HepG2 (cell line): Measurements from ENCODE around the gene UTP3. TPM values are rescaled to one million over a fixed set of nuclear protein-coding genes. Genes with fewer than 3 reads are reported as not detected.
A peak's percentile ranks its signal among the peaks of the same experiment; 100 is the strongest.

Source experiments
- BORCS8-MEF2B ChIP-seq: sonication (generic); formaldehyde crosslinking; IDR thresholded peaks from 2 replicates; pipeline ENCODE4 v1.8.0; 2022; ENCODE audit warnings: mild to moderate bottlenecking, missing genetic modification reagents
- CBX5 ChIP-seq: sonication (generic); formaldehyde crosslinking; IDR thresholded peaks from 2 replicates; pipeline ENCODE4 v1.4.0; 2020; ENCODE audit warnings: missing genetic modification reagents, borderline replicate concordance
- CCAR2 ChIP-seq: fragments of 200-400 bp; formaldehyde crosslinking; optimal IDR thresholded peaks from 2 replicates; pipeline ENCODE3; 2018; ENCODE audit warnings: low read depth, mild to moderate bottlenecking, low read length, moderate library complexity
- DMAP1 ChIP-seq: IDR thresholded peaks from 2 replicates; pipeline ENCODE4 v1.6.1; 2016
- GPBP1L1 ChIP-seq: sonication (generic); formaldehyde crosslinking; IDR thresholded peaks from 2 replicates; pipeline ENCODE4 v1.5.0; 2020; ENCODE audit warnings: mild to moderate bottlenecking, missing genetic modification reagents
- HOXD1 ChIP-seq: sonication (generic); formaldehyde crosslinking; IDR thresholded peaks from 2 replicates; pipeline ENCODE4 v1.5.0; 2020; ENCODE audit warnings: missing genetic modification reagents
- KMT2A ChIP-seq: sonication (generic); formaldehyde crosslinking; IDR thresholded peaks from 2 replicates; pipeline ENCODE4 v1.4.0; 2020; ENCODE audit warnings: missing genetic modification reagents
- MAF1 ChIP-seq: sonication (generic); formaldehyde crosslinking; IDR thresholded peaks from 2 replicates; pipeline ENCODE4 v1.5.0; 2020; ENCODE audit warnings: missing genetic modification reagents, borderline replicate concordance
- NAIF1 ChIP-seq: sonication (generic); formaldehyde crosslinking; IDR thresholded peaks from 2 replicates; pipeline ENCODE4 v1.5.0; 2020; ENCODE audit warnings: mild to moderate bottlenecking, missing genetic modification reagents, borderline replicate concordance
- NFIC ChIP-seq: IDR thresholded peaks from 2 replicates; pipeline ENCODE4 v1.6.1; 2012; ENCODE audit warnings: mild to moderate bottlenecking, low read length, inconsistent platforms
- NFKB2 ChIP-seq: sonication (generic); formaldehyde crosslinking; IDR thresholded peaks from 2 replicates; pipeline ENCODE4 v1.4.0; 2020; ENCODE audit warnings: missing genetic modification reagents, borderline replicate concordance
- RFX5 ChIP-seq: IDR thresholded peaks from 2 replicates; pipeline ENCODE4 v1.6.1; 2011; ENCODE audit warnings: low read depth, low read length, improper control_type of control experiment
- RXRA ChIP-seq: sonication (generic); formaldehyde crosslinking; IDR thresholded peaks from 2 replicates; pipeline ENCODE4 v1.5.1; 2020; ENCODE audit warnings: missing genetic modification reagents
- SMC3 ChIP-seq: IDR thresholded peaks from 2 replicates; pipeline ENCODE4 v1.6.1; 2011; ENCODE audit warnings: low read length, improper control_type of control experiment
- SNRNP70 ChIP-seq: fragments of 200-400 bp; formaldehyde crosslinking; IDR thresholded peaks from 2 replicates; pipeline ENCODE4 v1.6.1; 2017; ENCODE audit warnings: mild to moderate bottlenecking, low read depth, low read length, moderate library complexity
- SUZ12 ChIP-seq: fragments of 150-350 bp; IDR thresholded peaks from 2 replicates; pipeline ENCODE4 v1.6.1; 2014; ENCODE audit warnings: low read depth, low read length
- TAF1 ChIP-seq: sonication (generic); formaldehyde crosslinking; IDR thresholded peaks from 2 replicates; pipeline ENCODE4 v1.4.0; 2020; ENCODE audit warnings: missing genetic modification reagents
- TOPORS ChIP-seq: sonication (generic); formaldehyde crosslinking; IDR thresholded peaks from 2 replicates; pipeline ENCODE4 v1.8.0; 2023; ENCODE audit warnings: mild to moderate bottlenecking, missing genetic modification reagents
- ZBTB38 ChIP-seq: sonication (generic); formaldehyde crosslinking; IDR thresholded peaks from 2 replicates; pipeline ENCODE4 v1.5.1; 2020; ENCODE audit warnings: mild to moderate bottlenecking, missing genetic modification reagents
- ZC3H4 ChIP-seq: sonication (generic); formaldehyde crosslinking; IDR thresholded peaks from 2 replicates; pipeline ENCODE4 v1.4.0; 2020; ENCODE audit warnings: missing genetic modification reagents, borderline replicate concordance
- ZFP37 ChIP-seq: sonication (generic); formaldehyde crosslinking; IDR thresholded peaks from 2 replicates; pipeline ENCODE4 v1.4.0; 2020; ENCODE audit warnings: missing genetic modification reagents, borderline replicate concordance
- ZFP82 ChIP-seq: sonication (generic); formaldehyde crosslinking; IDR thresholded peaks from 2 replicates; pipeline ENCODE4 v1.5.1; 2020; ENCODE audit warnings: mild to moderate bottlenecking, missing genetic modification reagents, borderline replicate concordance
- ZFY ChIP-seq: sonication (generic); formaldehyde crosslinking; IDR thresholded peaks from 2 replicates; pipeline ENCODE4 v1.4.0; 2020; ENCODE audit warnings: missing genetic modification reagents
- ZIK1 ChIP-seq: sonication (generic); formaldehyde crosslinking; IDR thresholded peaks from 2 replicates; pipeline ENCODE4 v1.5.0; 2020; ENCODE audit warnings: mild to moderate bottlenecking, low read depth, missing genetic modification reagents, borderline replicate concordance
- ZMYM4 ChIP-seq: sonication (generic); formaldehyde crosslinking; IDR thresholded peaks from 2 replicates; pipeline ENCODE4 v1.8.1; 2023; ENCODE audit warnings: mild to moderate bottlenecking, missing genetic modification reagents
- ZNF260 ChIP-seq: sonication (generic); formaldehyde crosslinking; IDR thresholded peaks from 2 replicates; pipeline ENCODE4 v1.4.0; 2020; ENCODE audit warnings: missing genetic modification reagents, low read depth, mild to moderate bottlenecking, borderline replicate concordance
- ZNF3 ChIP-seq: IDR thresholded peaks from 2 replicates; pipeline ENCODE4 v1.7.0; 2017; ENCODE audit warnings: inconsistent platforms
- ZNF326 ChIP-seq: sonication (generic); formaldehyde crosslinking; IDR thresholded peaks from 2 replicates; pipeline ENCODE4 v1.4.0; 2020; ENCODE audit warnings: missing genetic modification reagents, borderline replicate concordance
- ZNF367 ChIP-seq: sonication (generic); formaldehyde crosslinking; IDR thresholded peaks from 2 replicates; pipeline ENCODE4 v1.4.0; 2020; ENCODE audit warnings: missing genetic modification reagents, borderline replicate concordance
- ZNF619 ChIP-seq: sonication (generic); formaldehyde crosslinking; IDR thresholded peaks from 2 replicates; pipeline ENCODE4 v1.4.0; 2020; ENCODE audit warnings: mild to moderate bottlenecking, missing genetic modification reagents
- ZNF7 ChIP-seq: IDR thresholded peaks from 2 replicates; pipeline ENCODE4 v1.6.1; 2016; ENCODE audit warnings: missing biosample characterization, missing genetic modification reagents
- ZNF747 ChIP-seq: sonication (generic); formaldehyde crosslinking; IDR thresholded peaks from 2 replicates; pipeline ENCODE4 v1.8.1; 2023; ENCODE audit warnings: missing genetic modification reagents, mild to moderate bottlenecking, borderline replicate concordance
- ZZZ3 ChIP-seq: sonication (generic); formaldehyde crosslinking; IDR thresholded peaks from 2 replicates; pipeline ENCODE4 v1.4.0; 2020; ENCODE audit warnings: missing genetic modification reagents, mild to moderate bottlenecking, borderline replicate concordance
- polyA plus RNA-seq, 8 experiments: library from polyadenylated mRNA; depleted of rRNA in 3 of 8; stranded (reverse) in 7 of 8; unstranded in 1 of 8; fragments of >200 nt; fragmentation: Illumina TruSeq in 4 of 8; extraction: Trizol in 4 of 8; gene quantifications; 2 replicates each; pipeline versions ENCODE4 v1.2.1 to v1.2.3, GENCODE V29; 2011 to 2016; ENCODE audit warnings: low read depth in 4 of 8, missing spikeins in 1 of 8, mixed read lengths in 1 of 8; ENCODE audit not compliant: insufficient read depth in 1 of 8
- total RNA-seq, 5 experiments: library from RNA; depleted of rRNA; stranded (reverse); fragments of >200 nt; fragmentation: Illumina TruSeq; extraction: Trizol; gene quantifications; 2 replicates each; pipeline ENCODE4 v1.2.3, GENCODE V29; 2016; ENCODE audit warnings: low read depth in 1 of 5

UTP3 gene
- total and polyA plus RNA-seq, 2 of the 13 experiments (the other 11 are each of a cell fraction or from before 2014, with no cell fraction given): 6.9 to 19.5 TPM

- TF ChIP-seq ZFP37 (CRISPR knock-in tag) (no peak), SUZ12 (no peak), TOPORS (CRISPR knock-in tag) (no peak), RFX5 (no peak), ZBTB38 (CRISPR knock-in tag) (peak; percentile 38), ZNF367 (CRISPR knock-in tag) (no peak), GPBP1L1 (CRISPR knock-in tag) (no peak), HOXD1 (CRISPR knock-in tag) (peak; percentile 64; the same call in 1 of the 2 replicates), DMAP1 (CRISPR knock-in tag) (peak; percentile 76), ZNF260 (CRISPR knock-in tag) (no peak), ZFY (peak; percentile 87), ZNF3 (0 out of 2 replicates have a peak, but pooled peaks have one; percentile 20), KMT2A (peak; percentile 80; the same call in 1 of the 2 replicates), NAIF1 (CRISPR knock-in tag) (peak; percentile 67; the same call in 1 of the 2 replicates), NFKB2 (CRISPR knock-in tag) (peak; percentile 88; the same call in 1 of the 2 replicates), ZIK1 (CRISPR knock-in tag) (no peak), SMC3 (no peak), SNRNP70 (no peak), CBX5 (CRISPR knock-in tag) (no peak), ZNF326 (CRISPR knock-in tag) (no peak), NFIC (no peak), ZNF7 (CRISPR knock-in tag) (no peak), ZFP82 (CRISPR knock-in tag) (no peak), ZMYM4 (CRISPR knock-in tag) (no peak), RXRA (CRISPR knock-in tag) (peak; percentile 64; the same call in 1 of the 2 replicates), BORCS8-MEF2B (CRISPR knock-in tag) (peak; percentile 71), ZZZ3 (CRISPR knock-in tag) (no peak), CCAR2 (no peak), ZC3H4 (no peak), ZNF619 (CRISPR knock-in tag) (no peak), TAF1 (CRISPR knock-in tag) (peak; percentile 61; the same call in 1 of the 2 replicates), MAF1 (CRISPR knock-in tag) (no peak), ZNF747 (no peak)
Observed at GRCh38 chr4:70705183-70706043, 17.1 kb downstream of the UTP3 start (continued).
